CD8-positive, alpha-beta memory T cell (primary cell): ENCODE results near the gene SYTL2. TPM values are rescaled to one million over a fixed set of nuclear protein-coding genes. Genes with fewer than 3 reads are reported as not detected.

ENCODE experiments used
- CTCF ChIA-PET: fragments of 350-600 bp; sonication (Branson Sonifier 250); formaldehyde crosslinking; loops from one replicate; lab custom pipeline; 2021; ENCODE audit warnings: antibody characterized with exemption; lab: Charles Lee
- POLR2A ChIA-PET: fragments of 350-600 bp; sonication (Branson Sonifier 250); formaldehyde crosslinking; loops from one replicate; lab custom pipeline; 2021; ENCODE audit warnings: antibody characterized with exemption; lab: Charles Lee
- DNase-seq, 5 donors: peaks; one replicate each; pipeline versions ENCODE4 v3.0.0 to v3.0.0-alpha.2; 2020 to 2022; ENCODE audit warnings: mixed read lengths in 1 of 5
- H3K27ac ChIP-seq: one replicate; pipeline ENCODE4 v1.7.0; 2013; ENCODE audit warnings: low read depth, mild to moderate bottlenecking, low read length, moderate library complexity
- H3K27me3 ChIP-seq: 2 replicates; pipeline ENCODE4 v1.7.0; 2013; ENCODE audit warnings: low read length, mild to moderate bottlenecking; ENCODE audit not compliant: insufficient read depth, poor library complexity, severe bottlenecking
- H3K36me3 ChIP-seq: 2 replicates; pipeline ENCODE4 v1.7.0; 2013; ENCODE audit warnings: mild to moderate bottlenecking, low read length, moderate library complexity; ENCODE audit not compliant: insufficient read depth
- H3K4me1 ChIP-seq: 2 replicates; pipeline ENCODE4 v1.7.0; 2013; ENCODE audit warnings: mild to moderate bottlenecking, low read length, moderate library complexity; ENCODE audit not compliant: insufficient read depth
- H3K4me3 ChIP-seq: 2 replicates; pipeline ENCODE4 v1.7.0; 2013; ENCODE audit warnings: mild to moderate bottlenecking, low read length
- H3K9me3 ChIP-seq: 2 replicates; pipeline ENCODE4 v1.7.0; 2013; ENCODE audit warnings: mild to moderate bottlenecking, low read length
- H3K27ac Mint-ChIP-seq, 8 donors: one replicate each; pipeline ENCODE4 v1.8.0; 2020 to 2021; ENCODE audit warnings: mixed read lengths in 8 of 8, mild to moderate bottlenecking in 6 of 8, inconsistent platforms in 3 of 8, moderate library complexity in 3 of 8
- H3K27me3 Mint-ChIP-seq, 2 donors: one replicate each; pipeline ENCODE4 v1.8.0; 2020 to 2021; ENCODE audit warnings: mixed read lengths in 2 of 2, mild to moderate bottlenecking in 1 of 2, moderate library complexity in 1 of 2
- H3K36me3 Mint-ChIP-seq, 3 donors: one replicate each; pipeline ENCODE4 v1.8.0; 2020 to 2021; ENCODE audit warnings: mixed read lengths in 3 of 3, inconsistent platforms in 1 of 3, mild to moderate bottlenecking in 1 of 3
- H3K4me1 Mint-ChIP-seq, 3 donors: one replicate each; pipeline ENCODE4 v1.8.0; 2020 to 2021; ENCODE audit warnings: mixed read lengths in 3 of 3, inconsistent platforms in 1 of 3, mild to moderate bottlenecking in 1 of 3
- H3K4me3 Mint-ChIP-seq, 7 donors: one replicate each; pipeline ENCODE4 v1.8.0; 2020 to 2021; ENCODE audit warnings: mixed read lengths in 7 of 7, mild to moderate bottlenecking in 6 of 7, moderate library complexity in 4 of 7, inconsistent platforms in 2 of 7
- H3K9me3 Mint-ChIP-seq, 5 donors: one replicate each; pipeline ENCODE4 v1.8.0; 2020 to 2022; ENCODE audit warnings: mixed read lengths in 5 of 5, mild to moderate bottlenecking in 3 of 5, moderate library complexity in 2 of 5, inconsistent platforms in 1 of 5
- polyA plus RNA-seq: library from polyadenylated mRNA; unstranded; fragments of 300-500 nt; fragmentation: Illumina TruSeq; gene quantifications from one replicate; pipeline ENCODE4 v1.2.3, GENCODE V29; 2021
- total RNA-seq, 2 experiments: library from RNA; stranded (reverse); gene quantifications; one replicate each; pipeline ENCODE4 v1.2.3, GENCODE V29; 2021

The SYTL2 gene
- total and polyA plus RNA-seq, 3 experiments from 2014 or later: 12.4 to 52.3 (median 13.2) TPM

DNA sequence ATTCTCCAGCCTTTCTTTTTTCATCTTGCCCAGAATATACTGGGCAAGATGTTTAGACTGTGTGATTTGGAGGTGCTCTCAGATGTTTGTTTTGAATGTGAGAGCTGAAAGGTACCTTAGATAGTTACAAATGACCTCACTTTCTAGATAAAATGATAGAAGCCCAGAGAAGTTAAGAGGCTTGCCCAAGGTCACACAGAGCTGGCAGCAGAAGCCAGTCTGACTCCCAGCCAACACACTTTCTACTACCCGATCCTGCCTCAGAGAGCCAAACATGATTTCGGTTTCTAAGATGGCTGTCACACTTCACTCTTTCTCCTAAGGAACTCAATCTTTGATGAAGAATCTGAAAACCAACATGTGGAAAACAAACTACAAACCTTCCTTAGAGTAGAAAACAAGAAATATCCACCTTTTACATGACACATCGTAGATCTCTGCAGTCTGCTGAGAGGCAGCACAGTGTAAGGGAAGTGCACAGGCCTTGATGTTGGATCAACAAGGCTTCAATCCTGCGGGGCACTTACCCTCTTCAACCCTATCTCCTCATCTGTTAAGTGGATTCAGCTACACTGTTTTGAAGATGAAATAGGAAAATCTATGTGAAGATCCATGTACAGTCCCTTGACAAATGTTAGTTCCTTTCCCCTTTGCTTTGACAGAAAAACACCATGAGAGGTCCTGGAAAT lies 58.6 kb downstream of the SYTL2 start:
- Mint-ChIP-seq H3K4me3 (peak overlapping the region; percentile 70 to 90 (median 86)), H3K9me3 (no peaks in the 10 kb centered on the region), H3K36me3 (peaks cover 12 to 17% (median 12%) of the 10 kb centered on the region in 3 donors), H3K27me3 (peaks cover 0 to 5% of the 10 kb centered on the region in 2 donors), H3K4me1 (peaks cover 97 to 100% (median 99%) of the 10 kb centered on the region in 3 donors), H3K27ac (peak overlapping the region; percentile 92 to 100 (median 98))
- Histone ChIP-seq H3K27me3 (no peaks in the 10 kb centered on the region), H3K36me3 (no peaks in the 10 kb centered on the region), H3K4me3 (peak overlapping the region; percentile 37), H3K27ac (peak overlapping the region; percentile 1), H3K4me1 (peaks cover 95% of the 10 kb centered on the region), H3K9me3 (no peaks in the 10 kb centered on the region)
- DNase-seq: peak in 1 of 5 donors; percentile 52
- ChIA-PET CTCF (interaction anchor here (1.1 to 1.9 kb wide), 4 partner anchors 44 to 102 kb away, joined by 3 to 9 read pairs (median 4); partner anchors contain the start of genes CCDC83 and SYTL2), POLR2A (interaction anchor here (0.6 to 2.3 kb wide), 8 partner anchors 47 to 595 kb away, joined by 3 to 21 read pairs (median 4); partner anchors contain the start of gene TMEM126A)

DNA sequence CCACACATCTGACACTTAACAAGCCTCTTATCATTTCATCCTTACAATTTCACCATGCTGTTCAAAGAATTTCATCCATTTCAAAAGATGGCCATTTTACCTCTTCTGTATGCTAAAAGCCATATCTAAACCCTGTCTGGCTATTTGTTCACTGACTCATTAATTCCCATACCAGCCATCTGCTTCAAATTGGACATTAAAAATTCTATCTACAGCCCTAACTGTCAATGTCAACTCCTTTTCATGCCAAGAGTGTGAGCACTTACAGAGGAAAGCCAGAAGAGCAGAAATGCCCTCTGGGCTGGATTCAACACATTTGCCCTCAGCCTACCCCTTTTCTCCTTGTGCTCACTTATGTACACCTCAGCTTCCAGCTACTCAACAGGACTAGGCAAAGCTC lies 59.2 kb downstream of the SYTL2 start:
- no peaks in the 10 kb centered on the region for H3K9me3 ChIP-seq

DNA sequence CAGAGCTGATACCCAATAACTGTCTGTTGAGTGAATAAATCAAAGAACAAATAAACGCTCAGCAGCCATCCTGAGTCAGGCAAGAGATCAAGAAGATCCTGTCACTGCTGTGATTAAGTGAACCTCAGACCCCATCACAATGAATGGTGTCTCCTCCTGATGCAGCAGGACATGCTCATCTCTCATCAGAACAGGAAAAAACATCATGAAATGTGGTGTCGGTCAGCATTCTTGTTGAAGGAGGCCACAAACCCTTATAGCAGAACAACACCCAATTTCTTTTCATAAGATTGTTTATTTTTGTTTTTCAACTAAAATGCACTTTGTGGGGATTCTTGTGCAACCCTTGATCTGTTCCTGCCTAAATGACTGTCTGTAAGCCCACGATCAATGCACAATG lies 60.3 kb downstream of the SYTL2 start:
- Histone ChIP-seq H3K4me1 (peaks cover 95% of the 10 kb centered on the region), H3K4me3 (no peak overlapping the region), H3K27ac (no peak overlapping the region), H3K36me3 (no peaks in the 10 kb centered on the region), H3K9me3 (no peaks in the 10 kb centered on the region), H3K27me3 (no peaks in the 10 kb centered on the region)
- ChIA-PET POLR2A (no interaction called here), CTCF (no interaction called here)
- Mint-ChIP-seq H3K27me3 (peaks cover 0 to 6% of the 10 kb centered on the region in 2 donors), H3K36me3 (peaks cover 11 to 24% (median 14%) of the 10 kb centered on the region in 3 donors), H3K27ac (peak overlapping the region; percentile 77 to 99 (median 97)), H3K9me3 (no peaks in the 10 kb centered on the region), H3K4me1 (peaks cover 97 to 99% (median 98%) of the 10 kb centered on the region in 3 donors), H3K4me3 (peak overlapping the region; percentile 52 to 90 (median 83))
- DNase-seq: peak in 1 of 5 donors; percentile 63

More for the DNA sequence above, 59.2 kb downstream of the SYTL2 start:
- peak overlapping the region; percentile 49 to 90 (median 83) for H3K4me3 Mint-ChIP-seq
- ChIA-PET POLR2A (interaction anchor here (1.2 to 2.3 kb wide), 2 partner anchors 72 to 104 kb away, joined by 4 to 21 read pairs; partner anchors contain the start of gene TMEM126A), CTCF (interaction anchor here (1.1 kb wide), 2 partner anchors 75 to 103 kb away, joined by 4 read pairs; partner anchors contain the start of gene CCDC83)
- Histone ChIP-seq H3K36me3 (no peaks in the 10 kb centered on the region), H3K27me3 (no peaks in the 10 kb centered on the region), H3K27ac (no peak overlapping the region), H3K4me1 (peaks cover 95% of the 10 kb centered on the region), H3K4me3 (peak overlapping the region; percentile 37)
- no peak for DNase-seq
- H3K4me1 Mint-ChIP-seq: peaks cover 97 to 99% (median 98%) of the 10 kb centered on the region in 3 donors
- peaks cover 11 to 17% (median 16%) of the 10 kb centered on the region in 3 donors for H3K36me3 Mint-ChIP-seq
- H3K27me3 Mint-ChIP-seq: peaks cover 0 to 5% of the 10 kb centered on the region in 2 donors
- no peaks in the 10 kb centered on the region for H3K9me3 Mint-ChIP-seq
- H3K27ac Mint-ChIP-seq: peak overlapping the region; percentile 92 to 100 (median 98)

DNA sequence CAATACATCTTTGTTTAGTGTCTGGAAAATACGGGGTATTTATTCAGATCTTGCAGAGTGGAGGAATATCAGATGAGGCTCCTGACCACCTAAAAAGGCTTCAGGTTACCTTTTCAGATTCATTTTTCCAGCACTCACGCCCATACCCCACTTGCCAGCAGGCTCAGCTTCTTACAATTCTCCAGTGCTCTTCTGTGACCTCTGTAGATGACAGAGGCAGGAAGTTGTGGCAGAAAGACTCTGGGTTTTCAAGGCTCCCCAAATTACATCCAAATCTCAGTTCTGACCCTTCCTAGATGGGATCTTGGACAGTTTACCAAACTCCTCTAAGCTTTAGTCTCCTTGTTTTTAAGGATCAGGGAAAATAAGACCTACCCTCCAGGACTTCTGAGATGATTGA lies 61.1 kb downstream of the SYTL2 start:
- H3K36me3 Mint-ChIP-seq: peaks cover 11 to 27% (median 16%) of the 10 kb centered on the region in 3 donors
- peak overlapping the region; percentile 77 to 99 (median 97) for H3K27ac Mint-ChIP-seq
- Histone ChIP-seq H3K9me3 (no peaks in the 10 kb centered on the region), H3K27ac (no peak overlapping the region), H3K4me3 (peak overlapping the region; percentile 11), H3K36me3 (no peaks in the 10 kb centered on the region), H3K4me1 (peaks cover 95% of the 10 kb centered on the region), H3K27me3 (no peaks in the 10 kb centered on the region)
- no peaks in the 10 kb centered on the region for H3K9me3 Mint-ChIP-seq
- no peak for DNase-seq
- CTCF ChIA-PET: no interaction called here
- H3K4me3 Mint-ChIP-seq: peak overlapping the region; percentile 59 to 90 (median 83)
- peaks cover 0 to 6% of the 10 kb centered on the region in 2 donors for H3K27me3 Mint-ChIP-seq
- POLR2A ChIA-PET: interaction anchor here (0.9 kb wide), 1 partner anchor 65 kb away, joined by 3 read pairs; no protein-coding TSS in a partner anchor
- peaks cover 97 to 99% (median 98%) of the 10 kb centered on the region in 3 donors for H3K4me1 Mint-ChIP-seq

DNA sequence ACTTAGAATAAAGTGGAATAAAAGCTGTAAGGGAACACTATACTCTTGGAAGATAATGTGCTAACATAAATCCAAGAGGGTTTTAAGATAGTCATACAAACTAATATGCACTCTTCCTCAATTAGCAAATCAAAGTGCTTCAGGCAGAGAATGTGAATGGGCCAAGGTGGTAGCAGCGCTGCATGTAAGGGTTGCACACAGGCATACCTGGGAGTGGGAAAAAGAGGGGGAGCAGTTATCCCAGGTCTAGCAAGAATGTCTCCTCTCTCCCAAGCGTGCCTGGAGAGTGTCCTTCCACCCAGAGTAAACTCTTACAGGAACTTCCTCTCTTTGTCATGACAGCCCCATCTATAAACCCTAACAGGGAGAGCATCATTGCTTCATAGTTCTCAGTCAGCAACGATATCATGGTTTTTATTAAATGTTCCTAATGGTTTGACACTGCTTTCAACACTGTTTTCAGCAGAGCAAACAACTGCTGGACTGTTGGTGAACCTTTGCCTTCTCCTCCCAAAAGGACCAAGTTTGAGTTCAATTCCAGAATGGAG lies 61.6 kb downstream of the SYTL2 start:
- no peaks in the 10 kb centered on the region for H3K9me3 ChIP-seq
- no peaks in the 10 kb centered on the region for H3K27me3 ChIP-seq
- H3K36me3 Mint-ChIP-seq: peaks cover 11 to 29% (median 16%) of the 10 kb centered on the region in 3 donors
- peak overlapping the region; percentile 77 to 99 (median 97) for H3K27ac Mint-ChIP-seq
- H3K9me3 Mint-ChIP-seq: no peaks in the 10 kb centered on the region
- no peak overlapping the region for H3K27ac ChIP-seq
- POLR2A ChIA-PET: interaction anchor here (0.9 kb wide), 1 partner anchor 66 kb away, joined by 3 read pairs; no protein-coding TSS in a partner anchor
- CTCF ChIA-PET: interaction anchor here (1.1 kb wide), 1 partner anchor 8 kb away, joined by 3 read pairs; no protein-coding TSS in a partner anchor
- H3K36me3 ChIP-seq: no peaks in the 10 kb centered on the region
- H3K4me3 ChIP-seq: peak overlapping the region; percentile 11
- peaks cover 97 to 99% (median 98%) of the 10 kb centered on the region in 3 donors for H3K4me1 Mint-ChIP-seq
- peaks cover 0 to 6% of the 10 kb centered on the region in 2 donors for H3K27me3 Mint-ChIP-seq
- peaks cover 90% of the 10 kb centered on the region for H3K4me1 ChIP-seq
- no peak for DNase-seq
- peak overlapping the region; percentile 21 to 90 (median 83) for H3K4me3 Mint-ChIP-seq

DNA sequence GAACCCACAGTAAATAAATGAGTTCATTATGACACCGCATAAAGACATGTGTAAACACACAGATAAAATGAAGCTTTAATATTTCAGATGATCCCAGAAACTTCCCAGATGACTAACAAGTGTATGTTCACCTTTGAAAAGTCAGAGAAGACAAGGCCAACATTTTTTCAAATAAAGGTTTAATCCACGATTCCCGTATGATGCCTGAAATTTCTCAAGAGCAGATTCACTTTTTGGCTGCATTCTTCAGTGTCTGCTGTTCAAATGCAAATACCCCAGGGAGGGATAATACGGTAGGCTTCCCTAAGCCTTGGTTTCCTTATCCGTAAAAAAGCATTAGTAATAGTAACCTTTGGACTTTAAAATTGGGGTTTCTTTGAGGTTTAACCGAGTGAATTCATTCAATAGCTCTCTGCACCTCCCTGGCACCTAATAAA lies 62.5 kb downstream of the SYTL2 start:
- peak overlapping the region in 2 of 7 donors; percentile 5 to 23 for H3K4me3 Mint-ChIP-seq
- DNase-seq: no peak
- H3K4me3 ChIP-seq: no peak overlapping the region
- no peak overlapping the region for H3K27ac ChIP-seq
- peaks cover 82% of the 10 kb centered on the region for H3K4me1 ChIP-seq
- peaks cover 93 to 96% (median 94%) of the 10 kb centered on the region in 3 donors for H3K4me1 Mint-ChIP-seq
- CTCF ChIA-PET: interaction anchor here (0.9 to 1.6 kb wide), 3 partner anchors 9 to 106 kb away, joined by 3 to 5 read pairs (median 3); partner anchors contain the start of gene CCDC83
- peaks cover 11 to 34% (median 19%) of the 10 kb centered on the region in 3 donors for H3K36me3 Mint-ChIP-seq
- H3K27ac Mint-ChIP-seq: peak overlapping the region in 7 of 8 donors; percentile 9 to 99 (median 84)
- no peaks in the 10 kb centered on the region for H3K36me3 ChIP-seq
- H3K9me3 ChIP-seq: no peaks in the 10 kb centered on the region
- POLR2A ChIA-PET: no interaction called here
- no peaks in the 10 kb centered on the region for H3K27me3 ChIP-seq
- H3K27me3 Mint-ChIP-seq: peaks cover 0 to 6% of the 10 kb centered on the region in 2 donors
- H3K9me3 Mint-ChIP-seq: no peaks in the 10 kb centered on the region

DNA sequence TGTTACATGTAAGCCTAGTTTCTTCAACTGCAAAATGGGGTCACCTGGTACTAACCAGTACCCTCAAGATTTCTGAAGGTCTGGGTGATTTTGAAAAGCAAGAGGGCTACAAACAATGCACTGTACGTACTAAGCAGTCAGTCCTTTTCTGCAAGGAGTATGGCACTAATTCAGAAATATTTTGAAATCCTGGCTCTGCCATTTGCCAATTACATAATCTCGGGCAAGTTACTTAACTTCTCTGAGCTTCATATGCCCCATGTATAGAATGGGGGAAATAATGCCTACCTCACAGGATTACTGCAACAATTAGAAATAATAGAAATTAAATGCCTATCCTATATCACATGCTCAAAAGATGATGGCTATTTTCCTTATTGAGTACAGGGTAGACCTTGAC lies 64.3 kb downstream of the SYTL2 start:
- H3K9me3 ChIP-seq: no peaks in the 10 kb centered on the region
- no peak overlapping the region for H3K27ac ChIP-seq
- Mint-ChIP-seq H3K4me3 (peak overlapping the region in 1 of 7 donors; percentile 79), H3K36me3 (peaks cover 6 to 42% (median 18%) of the 10 kb centered on the region in 3 donors), H3K4me1 (peaks cover 89 to 94% (median 91%) of the 10 kb centered on the region in 3 donors), H3K27ac (peak overlapping the region in 6 of 8 donors; percentile 65 to 98 (median 92)), H3K27me3 (peaks cover 0 to 3% of the 10 kb centered on the region in 2 donors), H3K9me3 (no peaks in the 10 kb centered on the region)
- CTCF ChIA-PET: no interaction called here
- H3K4me3 ChIP-seq: no peak overlapping the region
- peaks cover 72% of the 10 kb centered on the region for H3K4me1 ChIP-seq
- no peaks in the 10 kb centered on the region for H3K27me3 ChIP-seq
- no peak for DNase-seq
- POLR2A ChIA-PET: no interaction called here
- no peaks in the 10 kb centered on the region for H3K36me3 ChIP-seq
